Myometrial cell (primary cell): ENCODE results near the gene KRTAP5-5. TPM values are rescaled to one million over a fixed set of nuclear protein-coding genes. Genes with fewer than 3 reads are reported as not detected.

Source experiments
- total RNA-seq: library from RNA; depleted of rRNA; stranded (reverse); fragments of >200 nt; gene quantifications from 2 replicates; pipeline ENCODE4 v1.2.3, GENCODE V29; 2015

Gene KRTAP5-5, protein sequence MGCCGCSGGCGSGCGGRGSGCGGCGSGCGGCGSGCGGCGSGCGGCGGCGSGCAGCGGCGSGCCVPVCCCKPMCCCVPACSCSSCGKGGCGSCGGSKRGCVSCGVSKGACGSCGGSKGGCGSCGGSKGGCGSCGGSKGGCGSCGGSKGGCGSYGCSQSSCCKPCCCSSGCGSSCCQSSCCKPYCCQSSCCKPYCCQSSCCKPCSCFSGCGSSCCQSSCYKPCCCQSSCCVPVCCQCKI
- total RNA-seq: not detected in 2 replicates

DNA sequence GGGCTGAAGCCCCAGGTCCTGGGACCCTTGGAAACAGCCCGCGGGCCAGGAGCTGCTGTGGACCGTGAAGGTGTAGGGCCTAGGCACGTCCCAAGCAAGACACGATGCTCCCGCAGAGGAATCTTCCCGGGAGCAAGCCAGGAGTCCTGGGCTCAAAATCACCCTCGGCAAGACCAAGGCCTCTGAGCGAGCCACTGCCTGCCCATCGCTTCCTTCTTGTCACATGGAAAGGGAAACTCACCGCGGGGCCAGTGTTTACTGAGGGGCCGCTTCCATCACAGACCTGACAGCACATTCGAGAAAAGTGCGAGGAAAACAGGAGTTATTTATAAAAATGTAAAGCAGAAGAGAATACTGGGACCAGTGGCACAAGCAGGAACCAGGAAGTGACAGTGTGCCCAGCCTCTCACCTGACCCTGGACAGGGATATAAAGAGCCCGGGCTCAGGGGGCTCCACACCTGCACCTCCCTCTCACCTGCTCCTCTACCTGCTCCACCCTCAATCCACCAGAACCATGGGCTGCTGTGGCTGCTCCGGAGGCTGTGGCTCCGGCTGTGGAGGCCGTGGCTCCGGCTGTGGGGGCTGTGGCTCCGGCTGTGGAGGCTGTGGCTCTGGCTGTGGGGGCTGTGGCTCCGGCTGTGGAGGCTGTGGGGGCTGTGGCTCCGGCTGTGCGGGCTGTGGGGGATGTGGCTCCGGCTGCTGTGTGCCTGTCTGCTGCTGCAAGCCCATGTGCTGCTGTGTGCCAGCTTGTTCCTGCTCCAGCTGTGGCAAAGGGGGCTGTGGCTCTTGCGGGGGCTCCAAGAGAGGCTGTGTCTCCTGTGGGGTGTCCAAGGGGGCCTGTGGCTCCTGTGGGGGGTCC lies at the start of gene KRTAP5-5:
KRTAP5-5 (plus strand) TSS at position 450 of the 860 bp plus-strand sequence; CDS start at position 516, 66 bp downstream.

DNA sequence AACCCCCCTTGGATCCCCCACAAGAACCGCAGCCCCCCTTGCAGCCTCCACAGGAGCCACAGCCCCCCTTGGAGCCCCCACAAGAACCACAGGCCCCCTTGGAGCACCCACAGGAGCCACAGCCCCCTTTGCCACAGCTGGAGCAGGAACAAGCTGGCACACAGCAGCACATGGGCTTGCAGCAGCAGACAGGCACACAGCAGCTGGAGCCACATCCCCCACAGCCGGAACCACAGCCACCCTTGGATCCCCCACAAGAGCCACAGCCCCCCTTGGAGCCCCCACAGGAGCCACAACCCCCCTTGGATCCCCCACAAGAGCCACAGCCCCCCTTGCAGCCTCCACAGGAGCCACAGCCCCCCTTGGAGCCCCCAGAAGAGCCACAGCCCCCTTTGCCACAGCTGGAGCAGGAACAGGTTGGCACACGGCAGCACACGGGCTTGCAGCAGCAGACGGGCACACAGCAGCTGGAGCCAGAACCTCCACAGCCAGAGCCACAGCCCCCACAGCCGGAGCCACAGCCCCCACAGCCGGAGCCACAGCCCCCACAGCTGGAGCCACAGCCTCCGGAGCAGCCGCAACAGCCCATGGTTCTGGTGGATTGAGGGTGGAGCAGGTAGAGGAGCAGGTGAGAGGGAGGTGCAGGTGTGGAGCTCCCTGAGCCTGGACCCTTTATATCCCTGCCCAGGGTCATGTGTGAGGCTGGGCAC lies 44.8 kb upstream of the KRTAP5-5 start, which contains the start of gene KRTAP5-1:
KRTAP5-1 (minus strand) TSS at position 623 of the 710 bp plus-strand sequence; CDS start at position 589, 34 bp downstream.

DNA sequence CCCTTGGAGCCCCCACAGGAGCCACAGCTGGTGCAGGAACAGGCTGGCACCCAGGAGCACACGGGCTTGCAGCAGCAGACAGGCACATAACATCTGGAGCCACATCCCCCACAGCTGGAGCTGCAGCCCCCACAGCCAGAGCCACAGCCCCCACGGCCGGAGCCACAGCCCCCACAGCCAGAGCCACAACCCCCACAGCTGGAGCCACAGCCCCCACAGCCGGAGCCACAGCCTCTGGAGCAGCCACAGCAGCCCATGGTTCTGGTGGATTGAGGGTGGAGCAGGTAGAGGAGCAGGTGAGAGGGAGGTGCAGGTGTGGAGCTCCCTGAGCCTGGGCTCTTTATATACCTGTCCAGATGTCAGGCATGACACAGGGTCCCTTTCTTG lies 31.6 kb upstream of the KRTAP5-5 start, which contains the start of gene KRTAP5-2:
KRTAP5-2 (minus strand) TSS at position 301 of the 387 bp plus-strand sequence; CDS start at position 257, 44 bp downstream.

DNA sequence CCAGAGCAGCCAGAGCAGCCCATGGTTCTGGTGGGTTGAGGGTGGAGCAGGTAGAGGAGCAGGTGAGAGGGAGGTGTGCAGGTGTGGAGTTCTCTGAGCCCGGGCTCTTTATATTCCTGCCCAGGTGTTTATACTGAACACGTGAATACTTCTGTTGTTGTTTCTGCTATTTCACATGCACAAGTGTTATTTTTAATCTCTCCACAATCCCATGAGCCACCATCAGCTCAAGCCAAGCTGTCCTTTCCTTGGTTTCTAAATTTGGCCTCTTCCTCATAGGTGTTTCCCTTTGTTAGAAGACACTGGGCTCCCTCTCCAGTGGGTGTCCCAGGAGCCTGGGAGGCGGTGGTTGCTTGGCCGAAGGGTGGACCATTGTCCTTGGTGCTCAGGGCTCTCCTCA lies 21.2 kb upstream of the KRTAP5-5 start, which contains the start of gene KRTAP5-3:
KRTAP5-3 (minus strand) TSS at position 101 of the 400 bp plus-strand sequence; CDS start at position 23, 78 bp downstream.

DNA sequence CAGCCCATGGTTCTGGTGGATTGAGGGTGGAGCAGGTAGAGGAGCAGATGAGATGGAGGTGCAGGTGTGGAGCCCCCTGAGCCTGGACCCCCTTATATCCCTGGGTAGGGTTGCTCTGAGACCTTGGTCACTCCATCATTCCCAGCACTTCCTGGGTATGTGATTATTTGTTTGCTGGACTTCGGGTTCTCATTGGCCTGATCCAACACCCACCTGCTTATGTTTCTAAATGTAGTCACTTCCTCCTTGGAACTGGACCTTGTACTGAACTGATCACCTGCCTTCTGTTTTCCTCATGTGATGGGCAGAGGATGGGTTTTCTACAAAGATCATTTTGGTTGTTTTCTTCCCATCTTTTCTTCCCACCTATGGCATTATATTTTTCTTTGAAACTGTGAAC lies 7.5 kb upstream of the KRTAP5-5 start, which contains the start of gene KRTAP5-4:
KRTAP5-4 (minus strand) TSS at position 53 of the 400 bp plus-strand sequence; CDS start at position 8, 45 bp downstream.

Other genes starting within 250 kb of the KRTAP5-5 start
- gene BRSK2, start 239.8 kb upstream of the KRTAP5-5 start, total RNA-seq: not detected in 2 replicates
- gene MOB2, start 143.0 kb upstream of the KRTAP5-5 start, total RNA-seq: 16.5 and 21.3 TPM in 2 replicates
- gene DUSP8, start 57.5 kb upstream of the KRTAP5-5 start, total RNA-seq: 0.58 and 4.4 TPM in 2 replicates
- not detected in 2 replicates for gene KRTAP5-1, start 44.5 kb upstream of the KRTAP5-5 start, total RNA-seq
- not detected in 2 replicates for gene KRTAP5-2, start 31.5 kb upstream of the KRTAP5-5 start, total RNA-seq
- not detected in 2 replicates for gene KRTAP5-3, start 21.3 kb upstream of the KRTAP5-5 start, total RNA-seq
- gene KRTAP5-4, start 7.6 kb upstream of the KRTAP5-5 start, total RNA-seq: not detected in 2 replicates
- gene KRTAP5-6, start 67.4 kb downstream of the KRTAP5-5 start, total RNA-seq: not detected in 2 replicates
- not detected in 2 replicates for gene IFITM10, start 120.8 kb downstream of the KRTAP5-5 start, total RNA-seq
- 165 and 215 TPM in 2 replicates for gene CTSD, start 134.2 kb downstream of the KRTAP5-5 start, total RNA-seq
- gene SYT8, start 205.2 kb downstream of the KRTAP5-5 start, total RNA-seq: not detected in 2 replicates
- gene TNNI2, start 209.2 kb downstream of the KRTAP5-5 start, total RNA-seq: not detected in 2 replicates
- 1.9 TPM in 1 of 2 replicates, not detected in the other for gene LSP1, start 223.3 kb downstream of the KRTAP5-5 start, total RNA-seq